GM11168 (cell line): ENCODE results near the gene GPR153.
"Not testable (repeated sequence)": the region's sequence is repeated elsewhere in the genome, so short reads cannot be mapped to it uniquely, and the experiment has no call there.

Source experiments
- in situ Hi-C: fragments of 300-500 bp; cut with MboI; formaldehyde crosslinking; loops from one replicate; pipeline ENCODE4 v1.12.0; 2022; ENCODE audit warnings: low sequenced_read_pairs; ENCODE audit not compliant: unreplicated experiment

GPR153 gene

DNA sequence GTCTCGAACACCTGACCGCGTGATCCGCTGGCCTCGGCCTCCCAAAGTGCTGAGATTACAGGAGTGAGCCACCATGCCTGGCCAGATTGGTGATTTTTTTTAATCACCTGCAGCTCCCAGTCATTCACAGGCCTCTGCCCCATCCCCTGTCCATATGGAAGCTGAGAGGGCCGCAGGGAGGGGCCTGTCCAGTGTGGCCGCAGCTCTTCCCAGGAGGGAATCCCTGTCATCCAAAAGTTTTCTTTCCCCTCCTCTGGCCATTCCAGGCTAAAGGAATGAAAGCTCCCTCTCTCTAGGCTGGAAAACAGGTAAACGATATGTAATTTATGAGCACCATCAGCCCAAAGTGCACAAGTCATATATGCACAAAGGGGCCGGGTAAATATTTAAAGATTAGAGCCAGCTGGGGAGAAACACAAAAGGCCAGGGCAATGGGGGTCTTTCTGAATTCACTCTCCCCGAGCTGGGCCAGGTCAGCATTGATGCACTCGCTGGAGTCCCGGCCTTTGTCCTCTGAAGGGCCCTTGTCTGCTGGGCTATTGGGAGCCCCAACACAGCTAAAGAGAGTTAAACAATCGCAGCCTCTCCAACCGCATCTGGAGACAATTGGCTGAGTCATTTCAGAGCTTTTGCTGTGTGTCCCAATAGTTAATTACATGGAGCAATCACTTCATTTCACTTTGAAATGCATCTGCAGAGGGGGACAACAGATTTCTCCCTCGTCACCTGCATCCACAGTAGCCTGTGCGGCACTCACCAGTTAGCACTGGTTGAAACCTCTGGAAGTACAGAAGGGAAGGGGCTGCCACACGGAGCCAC, 20.7 kb downstream of the GPR153 start:
- in situ Hi-C loops: no loop called here

DNA sequence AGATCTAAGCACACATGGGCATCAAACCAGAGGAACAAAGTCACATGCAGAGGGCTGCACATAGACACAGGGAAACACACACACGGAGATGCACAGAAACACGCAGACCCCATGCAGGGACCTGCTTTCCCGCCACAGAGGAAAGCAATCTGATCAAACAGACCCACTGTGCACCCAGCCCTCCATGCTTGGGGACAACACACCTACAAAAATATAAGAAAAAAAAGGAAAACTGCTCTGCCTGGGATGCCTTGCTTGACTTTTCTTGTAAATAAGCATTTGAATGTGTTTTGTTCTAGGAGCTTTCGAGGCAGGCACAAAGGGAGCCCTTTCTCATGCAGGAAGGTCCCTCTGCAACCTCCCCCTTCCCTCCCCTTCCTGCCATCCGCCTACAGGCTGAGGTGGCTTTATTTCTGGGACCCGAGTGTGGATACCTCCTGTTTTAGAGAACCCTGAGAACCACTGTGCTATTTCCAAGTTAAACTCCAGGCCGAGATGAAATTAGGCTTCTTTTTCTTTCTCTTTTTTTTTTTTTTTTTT, 21.6 kb downstream of the GPR153 start:
- in situ Hi-C loops: no loop called here

DNA sequence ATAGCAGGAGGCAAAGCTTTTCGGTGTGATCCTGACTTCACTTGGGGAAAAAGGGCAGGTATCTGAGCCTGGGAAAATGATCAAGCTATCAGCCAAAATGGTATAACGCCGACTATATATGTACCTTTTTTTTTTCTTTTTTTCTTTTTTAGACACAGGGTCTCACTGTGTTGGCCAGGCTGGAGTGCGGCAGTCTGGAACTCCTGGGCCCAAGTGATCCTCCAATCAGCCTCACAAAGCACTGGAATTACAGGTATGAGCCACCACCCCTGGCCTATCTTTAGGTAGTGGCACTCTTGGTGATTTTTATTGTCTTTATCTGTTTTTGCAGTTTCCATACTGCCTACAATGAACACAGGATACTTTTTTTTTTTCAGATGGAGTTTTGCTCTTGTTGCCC, 23.8 kb downstream of the GPR153 start:
- in situ Hi-C loops: no loop called here

DNA sequence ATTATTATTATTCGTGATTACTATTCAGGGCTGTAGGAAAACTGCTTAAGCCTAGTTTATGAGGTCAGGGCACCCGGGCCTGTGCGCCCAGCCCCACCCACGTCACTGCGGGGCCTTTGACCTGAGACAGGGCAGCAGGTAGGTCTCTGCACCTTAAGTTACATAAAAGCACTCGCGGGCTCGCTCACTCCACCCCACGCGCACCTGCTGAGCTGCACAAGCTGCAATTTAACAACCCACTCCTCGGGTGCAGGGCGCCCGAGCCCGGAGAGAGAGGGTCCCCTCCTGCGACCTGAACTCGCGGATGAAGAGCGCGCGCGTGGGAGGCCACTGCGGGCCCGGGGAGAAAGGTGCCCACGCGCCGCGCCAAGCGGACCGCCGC, 25.6 kb downstream of the GPR153 start:
- in situ Hi-C loops: no loop called here

DNA sequence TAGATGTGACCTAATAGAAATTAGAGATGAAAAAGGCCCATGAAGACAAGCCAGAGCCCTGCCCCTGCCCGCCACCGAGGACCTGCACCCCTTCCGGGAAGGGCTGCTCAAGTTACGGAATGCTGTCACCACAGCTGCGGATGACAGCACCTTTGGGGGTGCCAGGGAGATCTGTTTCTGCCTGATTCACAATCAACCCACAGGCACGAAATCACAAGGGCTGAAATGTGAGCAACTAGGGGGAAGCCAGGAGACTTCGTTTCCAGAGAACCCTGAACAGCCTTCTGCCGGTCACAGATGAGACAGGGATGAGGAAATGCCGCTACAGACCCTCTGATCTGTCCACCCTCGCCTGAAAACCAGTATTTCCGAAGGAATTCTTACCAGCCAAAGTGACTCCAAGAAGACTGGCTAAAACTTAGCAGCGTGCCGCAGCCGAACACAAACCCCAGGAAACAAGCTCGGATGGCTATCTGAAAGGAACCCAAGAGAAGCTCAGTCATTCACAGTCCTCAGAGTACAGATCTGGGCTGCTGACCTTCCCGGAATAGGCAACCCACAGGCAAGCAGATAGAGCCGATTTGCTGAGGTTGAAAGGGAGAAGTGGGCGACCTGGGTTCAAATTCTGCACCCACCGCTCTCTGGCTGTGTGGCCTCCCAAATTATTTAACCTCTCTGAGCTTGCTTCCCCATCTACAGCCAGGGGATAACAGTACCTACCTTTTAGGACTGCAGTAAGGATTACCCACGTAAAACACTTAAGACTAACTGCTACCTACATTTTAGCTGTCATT, 26.2 kb downstream of the GPR153 start:
- in situ Hi-C loops: no loop called here

DNA sequence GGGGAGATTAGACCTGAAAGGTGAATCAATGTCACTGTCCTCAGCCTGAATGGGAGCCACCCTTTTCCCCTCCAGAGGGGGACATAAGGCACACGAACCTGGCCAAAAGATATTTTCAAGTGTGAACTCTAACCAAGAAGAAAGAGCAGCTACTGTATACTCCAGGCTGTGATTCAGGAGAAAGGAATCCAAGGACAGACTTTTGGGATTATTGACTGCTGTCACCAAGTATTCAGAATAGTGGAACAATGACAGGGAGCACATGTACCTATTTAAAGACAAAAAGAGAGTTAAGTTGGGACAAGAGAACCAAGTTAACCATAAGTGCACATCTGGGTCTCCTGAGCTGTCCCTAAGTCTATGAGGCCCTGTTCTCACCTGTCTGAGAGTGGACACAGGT, 27.5 kb downstream of the GPR153 start:
- in situ Hi-C loops: no loop called here

DNA sequence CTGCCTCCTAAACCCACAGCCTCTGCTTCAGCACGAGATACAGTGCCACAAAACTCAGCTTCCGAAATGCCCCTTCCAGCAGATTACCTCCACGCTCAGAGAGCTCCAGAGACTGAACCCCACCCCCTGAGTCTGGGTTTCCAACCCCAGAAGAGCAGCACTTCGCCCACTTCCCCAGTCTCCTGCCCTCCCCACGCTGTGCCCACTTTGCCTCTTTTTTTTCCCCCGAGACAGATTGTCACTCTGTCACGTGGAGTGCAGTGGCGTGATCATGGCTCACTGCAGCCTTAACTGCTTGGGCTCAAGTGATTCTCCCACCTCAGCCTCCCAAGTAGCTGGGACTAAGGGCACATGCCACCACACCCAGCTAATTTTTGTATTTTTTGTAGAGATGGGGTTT, 35.2 kb downstream of the GPR153 start:
- in situ Hi-C loops: no loop called here

DNA sequence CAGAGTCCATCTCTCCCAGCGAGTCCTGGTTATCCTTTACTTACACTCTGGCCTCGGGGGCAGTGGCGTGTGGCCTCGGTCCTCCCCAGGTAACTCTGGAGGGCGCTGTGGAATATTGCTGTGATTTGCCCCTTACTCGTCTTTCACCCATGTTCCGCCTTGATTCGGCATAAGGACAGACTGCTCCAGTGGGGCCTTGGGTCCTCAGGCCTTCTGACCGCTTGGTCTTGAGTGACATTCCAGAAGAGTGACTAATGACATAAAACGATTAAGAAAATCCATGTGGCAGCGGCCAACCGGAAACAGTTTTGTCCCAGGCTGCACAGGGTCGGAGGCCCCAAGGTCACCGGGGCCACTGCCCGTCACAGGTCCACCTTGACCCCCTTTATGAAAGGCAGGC, 36.2 kb downstream of the GPR153 start:
- in situ Hi-C loops: no loop called here

DNA sequence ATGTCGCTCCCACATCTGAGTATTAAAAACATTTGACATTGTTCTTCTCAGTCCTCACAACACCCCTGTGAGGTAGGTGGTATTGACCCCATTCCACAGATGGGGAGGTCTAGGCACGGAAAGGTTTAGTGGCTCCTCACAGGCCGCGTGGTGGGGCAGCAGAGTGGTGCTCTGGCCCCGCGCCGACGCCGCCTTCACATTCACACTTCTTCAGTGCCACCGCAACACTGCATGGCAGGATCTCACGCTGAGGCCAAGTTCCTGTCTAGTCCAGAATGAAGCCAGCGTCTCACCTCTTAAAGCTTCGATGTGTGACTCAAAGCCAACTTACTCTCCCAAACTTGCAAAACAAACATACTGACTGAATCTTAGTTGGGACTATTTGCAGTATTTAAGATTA, 37.3 kb downstream of the GPR153 start:
- in situ Hi-C loops: no loop called here

DNA sequence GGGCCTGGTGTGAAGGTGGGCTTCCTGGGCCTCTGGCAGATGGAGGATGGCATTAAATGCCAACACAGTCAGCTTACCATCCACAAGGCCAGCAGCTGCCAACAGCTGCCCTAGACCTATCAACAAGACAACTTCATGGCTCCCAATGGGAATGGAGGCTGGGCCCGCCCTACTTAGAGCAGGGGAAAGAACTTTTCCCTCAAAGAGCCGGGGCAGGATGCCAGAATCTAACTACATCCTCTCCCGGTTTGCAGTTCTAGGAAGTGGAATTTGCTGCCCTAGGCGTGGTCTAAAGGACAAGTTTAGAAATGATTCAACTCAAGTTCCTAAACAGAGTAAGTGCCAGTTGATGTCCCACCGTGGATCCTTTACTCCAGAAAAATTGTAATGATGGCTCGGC, 38.3 kb downstream of the GPR153 start:
- in situ Hi-C loops: no loop called here

DNA sequence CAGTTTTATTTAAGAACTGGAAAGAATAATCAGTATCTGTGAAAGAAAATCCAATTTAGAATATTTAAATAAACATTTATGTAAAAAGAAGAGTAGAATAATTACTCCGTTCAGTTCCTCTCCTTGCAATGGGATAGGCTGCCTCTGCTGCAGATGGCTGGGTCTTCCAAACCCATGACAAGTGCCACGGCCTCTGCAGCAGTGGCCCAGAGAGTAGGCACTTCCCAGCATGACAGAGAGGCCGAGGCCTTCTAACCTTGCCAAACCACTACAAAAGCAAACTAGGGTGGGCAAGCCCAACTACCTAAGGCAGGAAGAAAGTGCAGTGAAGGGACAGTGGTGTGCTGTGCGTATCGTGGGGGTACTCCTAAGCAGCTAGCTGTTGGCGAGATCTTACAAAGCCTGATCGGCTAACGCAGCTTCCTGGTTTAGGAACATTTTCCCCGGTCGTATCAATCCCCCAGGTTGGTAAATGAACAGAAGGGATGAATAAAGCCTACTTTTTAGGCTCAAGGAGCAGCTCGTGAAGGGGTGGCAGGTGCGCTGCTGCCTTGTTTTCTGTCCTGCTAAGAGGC, 39.6 kb downstream of the GPR153 start:
- in situ Hi-C loops: no loop called here

DNA sequence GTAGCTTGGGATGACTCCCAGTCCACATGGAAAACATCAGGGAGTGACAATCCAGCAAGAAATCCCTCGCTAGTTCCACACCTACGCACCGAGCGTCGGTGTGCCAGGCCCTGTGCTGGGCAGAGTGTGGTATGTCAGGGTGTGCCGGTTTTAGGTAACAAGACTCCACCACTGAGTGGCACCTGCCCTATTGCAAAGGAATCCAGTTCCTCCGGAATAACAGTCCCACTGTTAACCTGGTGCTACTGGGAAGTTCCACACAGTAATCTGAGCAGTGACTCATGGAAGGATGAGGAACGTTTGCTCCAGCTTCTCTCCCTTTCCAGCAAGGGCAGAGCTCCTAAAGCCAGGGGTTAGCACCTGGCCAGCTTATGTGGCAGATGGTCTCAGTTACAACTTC, 40.7 kb downstream of the GPR153 start:
- in situ Hi-C loops: no loop called here

DNA sequence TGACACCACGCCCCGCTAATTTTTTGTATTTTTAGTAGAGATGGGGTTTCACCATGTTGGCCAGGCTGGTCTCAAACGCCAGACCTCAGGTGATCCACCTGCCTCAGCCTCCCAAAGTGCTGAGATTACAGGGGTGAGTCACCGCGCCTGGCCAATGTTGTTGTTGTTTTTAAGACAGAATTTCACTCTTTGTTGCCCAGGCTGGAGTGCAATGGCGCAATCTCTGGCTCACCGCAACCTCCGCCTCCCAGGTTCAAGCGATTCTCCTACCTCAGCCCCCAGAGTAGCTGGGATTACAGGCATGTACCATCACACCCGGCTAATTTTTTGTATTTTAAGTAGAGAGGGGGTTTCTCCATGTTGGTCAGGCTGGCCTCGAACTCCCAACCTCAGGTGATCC, 41.3 kb downstream of the GPR153 start:
- in situ Hi-C loops: not testable (repeated sequence)

DNA sequence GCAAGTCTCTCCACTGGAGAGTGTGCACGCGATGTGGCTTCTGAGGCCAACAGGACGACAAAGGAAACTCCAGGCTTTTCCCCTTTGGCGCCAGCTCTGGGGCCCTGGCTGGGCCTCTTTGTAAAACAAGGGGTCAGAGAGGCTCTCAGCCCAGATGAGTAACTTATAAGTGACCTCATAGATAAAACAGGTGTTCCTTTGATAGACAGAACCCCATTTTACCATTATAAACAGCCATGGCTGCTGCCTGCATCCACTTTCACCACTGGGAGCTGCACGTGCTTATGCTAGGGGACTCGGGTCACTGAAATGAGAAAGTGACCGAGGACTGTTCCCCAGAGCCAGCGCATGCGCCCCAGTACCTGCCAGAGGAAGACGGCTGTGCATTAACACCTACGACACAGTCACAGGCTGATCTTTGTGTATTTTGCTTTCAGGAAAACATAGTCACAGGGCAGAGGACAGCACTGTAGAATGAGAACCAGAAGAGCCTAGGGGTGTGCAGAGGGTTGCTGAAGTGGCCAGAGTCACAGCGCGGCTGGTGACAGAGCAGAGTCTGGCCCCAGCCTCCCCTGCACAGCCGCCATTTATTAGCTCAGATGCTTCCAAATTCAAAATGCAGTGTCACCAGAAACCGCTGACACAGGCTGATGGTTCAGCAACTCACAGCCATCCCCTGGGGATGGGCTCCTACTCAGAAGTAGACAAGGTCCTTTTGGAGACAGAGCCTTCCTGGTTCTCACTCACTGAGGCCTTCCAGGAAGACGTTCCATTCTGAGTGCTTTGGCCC, 42.3 kb downstream of the GPR153 start:
- in situ Hi-C loops: no loop called here

DNA sequence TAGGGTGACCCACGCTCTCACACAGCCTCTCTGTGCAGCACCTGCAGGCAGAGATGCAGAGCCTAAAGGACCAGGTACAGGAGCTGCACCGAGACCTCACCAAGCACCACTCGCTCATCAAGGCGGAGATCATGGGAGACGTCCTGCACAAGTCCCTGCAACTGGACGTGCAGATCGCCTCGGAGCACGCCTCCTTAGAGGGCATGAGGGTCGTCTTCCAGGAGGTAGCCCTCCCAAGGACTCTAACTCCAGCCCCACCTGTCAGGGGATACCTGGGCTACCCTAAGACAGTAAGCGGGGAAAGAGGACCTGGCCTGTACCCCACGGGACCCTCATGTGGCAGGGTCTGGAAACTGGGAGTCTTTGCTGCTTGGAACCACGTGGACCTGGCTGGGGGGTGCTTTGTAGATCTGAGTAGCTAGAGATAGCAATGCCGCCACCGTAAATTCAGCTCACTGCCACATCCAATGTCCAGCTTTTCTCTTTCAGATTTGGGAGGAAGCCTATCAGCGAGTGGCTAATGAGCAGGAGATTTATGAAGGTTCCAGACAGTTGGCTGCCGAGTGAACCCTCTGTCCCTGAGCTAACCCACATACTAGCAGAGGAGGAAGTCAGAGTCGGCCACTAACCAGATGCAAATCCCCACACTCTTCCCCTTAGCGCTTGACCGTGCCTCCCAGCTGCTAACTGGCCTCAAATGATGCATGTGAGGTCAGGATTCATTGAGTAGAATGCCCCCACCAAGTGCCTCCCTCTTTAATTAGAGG, 48.5 kb downstream of the GPR153 start:
- in situ Hi-C loops: no loop called here

DNA sequence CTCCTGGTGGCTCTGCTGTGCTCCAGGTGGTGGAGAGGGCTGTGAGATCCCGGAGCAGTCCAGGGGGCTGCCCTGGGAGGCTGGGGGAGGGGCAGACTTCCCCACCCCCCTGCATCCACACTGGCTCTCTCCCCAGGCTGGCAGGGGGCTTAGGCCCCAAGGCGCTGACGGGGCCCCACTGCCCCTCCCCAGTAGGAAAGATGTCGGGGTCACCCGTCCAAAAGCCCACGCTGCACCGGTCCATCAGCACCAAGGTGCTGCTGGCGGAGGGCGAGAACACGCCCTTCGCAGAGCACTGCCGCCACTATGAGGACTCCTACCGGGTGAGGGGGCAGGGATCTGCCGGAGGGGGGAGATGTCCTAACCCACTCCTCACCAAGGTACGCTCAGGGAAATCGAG, 49.2 kb downstream of the GPR153 start:
- in situ Hi-C loops: no loop called here

DNA sequence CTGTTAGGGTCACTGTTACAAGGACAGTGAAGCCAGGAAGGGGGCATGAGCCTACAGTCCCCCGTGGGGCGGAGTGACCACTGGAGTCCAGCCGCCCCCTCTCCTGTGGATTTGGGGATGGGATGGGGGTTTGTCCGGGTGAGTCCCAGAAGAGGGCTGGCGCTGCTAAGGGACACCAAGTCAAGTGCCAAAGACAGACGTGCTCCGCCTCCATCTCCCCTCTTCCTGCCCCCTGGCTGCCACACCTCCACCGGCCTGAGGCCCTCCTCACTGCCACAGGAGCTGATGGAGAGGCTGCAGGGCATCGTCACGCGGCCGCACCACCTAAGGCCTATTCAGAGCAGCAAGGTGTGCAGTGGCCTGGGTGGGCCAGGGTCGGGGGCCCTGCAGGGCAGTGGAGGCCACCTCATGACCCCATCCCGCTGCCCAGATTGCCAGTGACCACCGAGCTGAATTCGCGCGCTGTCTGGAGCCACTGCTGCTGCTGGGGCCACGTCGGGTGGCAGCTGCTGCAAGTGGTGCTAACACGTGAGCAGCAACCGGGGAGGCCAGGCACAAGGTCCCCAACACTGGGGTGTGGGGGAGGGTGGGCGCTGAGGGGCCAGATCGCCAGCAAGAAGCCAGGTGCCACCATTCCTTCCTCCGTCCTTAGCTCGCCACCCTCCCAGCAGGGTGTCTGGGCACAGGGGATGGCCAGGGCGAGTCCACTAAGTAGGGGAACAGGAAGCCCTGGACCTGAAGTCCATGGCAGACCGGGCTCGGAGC, 50.1 kb downstream of the GPR153 start:
- in situ Hi-C loops: no loop called here

DNA sequence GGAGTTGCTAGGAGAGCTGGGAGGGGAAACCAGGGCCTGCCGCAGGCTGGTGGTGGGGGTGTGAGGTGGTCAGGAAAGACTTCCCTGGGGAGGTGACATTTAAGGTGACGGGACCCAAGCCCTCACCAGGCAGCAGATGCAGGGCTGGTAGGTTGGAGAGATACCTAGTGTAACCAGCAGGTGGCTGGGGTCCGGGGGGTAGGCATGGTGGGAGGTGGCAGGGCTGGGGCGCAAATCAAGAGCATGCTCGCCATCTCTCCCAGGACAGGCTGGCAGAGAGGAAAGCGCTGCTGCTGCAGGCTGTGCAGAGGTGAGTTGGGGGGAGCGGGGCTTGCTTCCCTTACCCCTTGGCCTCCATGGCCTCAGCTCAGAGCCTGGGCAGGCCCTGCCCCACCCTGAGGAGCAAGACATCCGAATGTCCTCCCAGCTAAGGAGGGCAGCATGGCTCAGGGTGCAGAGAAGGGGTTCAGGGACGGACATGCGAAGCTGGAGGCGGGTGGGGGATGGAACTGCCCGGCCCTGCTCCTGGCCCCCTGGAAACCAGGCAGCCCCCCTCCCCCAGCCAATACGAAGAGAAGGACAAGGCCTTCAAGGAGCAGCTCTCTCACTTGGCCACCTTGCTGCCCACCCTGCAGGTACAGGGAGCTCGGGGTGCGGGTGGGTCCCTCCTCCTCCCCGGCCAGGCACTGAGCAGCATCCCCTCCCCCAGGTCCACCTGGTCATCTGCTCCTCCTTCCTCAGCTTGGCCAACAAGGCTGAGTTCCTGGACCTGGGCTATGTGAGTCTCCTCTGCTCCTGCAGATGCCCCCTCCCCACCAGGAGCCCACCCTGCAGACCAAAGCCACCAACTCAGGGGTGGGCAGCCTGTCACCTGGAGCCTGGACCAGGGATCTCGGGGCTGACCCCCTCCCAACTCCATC, 51.0 kb downstream of the GPR153 start:
- in situ Hi-C loops: no loop called here
